OCI-LY1 (cell line): ENCODE results near the gene TMEM164.

Experiments used
- H2AFZ ChIP-seq: fragments of 200-600 bp; sonication (generic), shearing (Covaris generic); 2 replicates; pipeline ENCODE4 v1.6.0; 2014; ENCODE audit warnings: antibody characterized with exemption, mild to moderate bottlenecking, low read length
- H3F3A ChIP-seq: fragments of 200-600 bp; sonication (generic), shearing (Covaris generic); 2 replicates; pipeline ENCODE4 v1.6.0; 2014; ENCODE audit warnings: mild to moderate bottlenecking, antibody characterized with exemption, low read length, moderate library complexity; ENCODE audit not compliant: insufficient read depth
- H3K27ac ChIP-seq: fragments of 200-600 bp; sonication (generic); 2 replicates; pipeline ENCODE4 v1.5.1; 2014; ENCODE audit warnings: low read length, mixed run types, mild to moderate bottlenecking, low read depth; ENCODE audit not compliant: poor library complexity, severe bottlenecking
- H3K27me3 ChIP-seq: fragments of 200-600 bp; sonication (generic); 2 replicates; pipeline ENCODE4 v1.6.0; 2014; ENCODE audit warnings: antibody characterized with exemption, mild to moderate bottlenecking, low read length, moderate library complexity; ENCODE audit not compliant: insufficient read depth
- H3K36me3 ChIP-seq: fragments of 200-600 bp; sonication (generic); 2 replicates; pipeline ENCODE4 v1.6.1; 2014; ENCODE audit warnings: mild to moderate bottlenecking, antibody characterized with exemption, low read length, moderate library complexity, mixed read lengths; ENCODE audit not compliant: insufficient read depth
- H3K4me1 ChIP-seq: fragments of 200-600 bp; sonication (generic); 2 replicates; pipeline ENCODE4 v1.5.1; 2014; ENCODE audit warnings: mild to moderate bottlenecking, low read length, moderate library complexity; ENCODE audit not compliant: insufficient read depth, severe bottlenecking
- H3K4me2 ChIP-seq: fragments of 200-600 bp; sonication (generic), shearing (Covaris generic); 2 replicates; pipeline ENCODE4 v1.6.1; 2014; ENCODE audit warnings: low read length
- H3K4me3 ChIP-seq: fragments of 200-600 bp; sonication (generic); 2 replicates; pipeline ENCODE4 v1.5.1; 2014; ENCODE audit warnings: low read length, low read depth, mild to moderate bottlenecking, mixed read lengths; ENCODE audit not compliant: poor library complexity, severe bottlenecking
- H3K79me2 ChIP-seq: fragments of 200-600 bp; shearing (Covaris generic); 2 replicates; pipeline ENCODE4 v1.6.1; 2016; ENCODE audit warnings: mixed run types, low read length, mixed read lengths; ENCODE audit not compliant: insufficient read depth
- H3K9ac ChIP-seq: fragments of 200-600 bp; sonication (generic), shearing (Covaris generic); 2 replicates; pipeline ENCODE4 v1.6.1; 2014; ENCODE audit warnings: mild to moderate bottlenecking, low read length, mixed read lengths
- H3K9me2 ChIP-seq: fragments of 200-600 bp; sonication (generic), shearing (Covaris generic); 2 replicates; pipeline ENCODE4 v1.6.1; 2014; ENCODE audit warnings: low read depth, mild to moderate bottlenecking, low read length, mixed read lengths
- H3K9me3 ChIP-seq: fragments of 200-600 bp; shearing (Covaris generic); 2 replicates; pipeline ENCODE4 v1.6.1; 2014; ENCODE audit warnings: low read length, mixed read lengths
- H4K20me1 ChIP-seq: fragments of 200-600 bp; sonication (generic), shearing (Covaris generic); 2 replicates; pipeline ENCODE4 v1.6.0; 2016; ENCODE audit warnings: mild to moderate bottlenecking, low read length; ENCODE audit not compliant: insufficient read depth
- CTCF ChIP-seq: fragments of 200-600 bp; sonication (generic), shearing (Covaris generic); IDR thresholded peaks from 2 replicates; pipeline ENCODE4 v1.5.1; 2017; ENCODE audit warnings: mild to moderate bottlenecking, antibody characterized with exemption, low read length, moderate library complexity, mixed read lengths
- EZH2 ChIP-seq: fragments of 200-600 bp; sonication (generic), shearing (Covaris generic); IDR thresholded peaks from 2 replicates; pipeline ENCODE4 v1.8.0; 2017; ENCODE audit warnings: borderline replicate concordance, mixed run types, mild to moderate bottlenecking, antibody characterized with exemption, low read length, moderate library complexity, mixed read lengths

Gene TMEM164

DNA sequence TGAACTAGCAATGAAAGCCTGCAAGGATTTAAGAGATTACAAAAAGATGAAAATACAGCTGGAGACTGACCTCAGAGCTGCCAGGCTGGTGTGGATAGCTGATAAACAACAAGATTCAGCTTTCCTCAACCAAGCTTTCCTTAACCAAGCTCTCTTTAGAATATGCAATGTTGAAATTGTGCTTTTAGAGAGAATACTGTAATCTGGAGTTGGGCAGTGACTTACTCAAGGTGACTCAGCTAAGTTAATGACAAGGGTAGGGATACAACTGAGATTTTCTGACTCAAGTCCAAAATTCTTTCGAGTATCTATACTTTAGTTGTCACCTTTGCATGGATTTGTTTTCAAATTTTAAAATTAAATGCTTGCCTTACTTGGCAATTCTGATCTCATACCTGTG, 217.0 kb downstream of the TMEM164 start:
- no peak for TF ChIP-seq CTCF
- no peak overlapping the region for H3K27ac ChIP-seq
- H3K4me2 ChIP-seq, result no peak overlapping the region
- H3K9me3 ChIP-seq, result no peaks in the 10 kb centered on the region
- H3K36me3 ChIP-seq, result no peaks in the 10 kb centered on the region
- no peak overlapping the region for H2AFZ ChIP-seq
- H3K4me1 ChIP-seq, result no peaks in the 10 kb centered on the region
- H3K27me3 ChIP-seq, result no peaks in the 10 kb centered on the region
- no peaks in the 10 kb centered on the region for H3K9me2 ChIP-seq
- H4K20me1 ChIP-seq, result no peaks in the 10 kb centered on the region
- no peak overlapping the region for H3K4me3 ChIP-seq
- H3K9ac ChIP-seq, result no peak overlapping the region
- H3F3A ChIP-seq, result no peaks in the 10 kb centered on the region
- no peaks in the 10 kb centered on the region for H3K79me2 ChIP-seq

- Histone ChIP-seq H3K4me2 (no peak overlapping the region), H3K9me2 (no peaks in the 10 kb centered on the region), H4K20me1 (no peaks in the 10 kb centered on the region), H3K79me2 (no peaks in the 10 kb centered on the region), H3K27me3 (no peaks in the 10 kb centered on the region), H3F3A (no peaks in the 10 kb centered on the region), H3K9me3 (no peaks in the 10 kb centered on the region), H3K4me3 (no peak overlapping the region), H2AFZ (no peak overlapping the region), H3K27ac (no peak overlapping the region), H3K4me1 (no peaks in the 10 kb centered on the region), H3K9ac (no peak overlapping the region), H3K36me3 (no peaks in the 10 kb centered on the region)
- TF ChIP-seq EZH2 (no peak), CTCF (no peak)
These were observed 219.8 kb downstream of the TMEM164 start for GRCh38 chrX:110222497-110223257.

GRCh38 chrX:110224926-110225617, 222.2 kb downstream of the TMEM164 start:
- H4K20me1 ChIP-seq, result no peaks in the 10 kb centered on the region
- no peak overlapping the region for H3K4me3 ChIP-seq
- no peak overlapping the region for H3K4me2 ChIP-seq
- no peak overlapping the region for H3K9ac ChIP-seq
- H3K79me2 ChIP-seq, result no peaks in the 10 kb centered on the region
- no peaks in the 10 kb centered on the region for H3K9me2 ChIP-seq
- no peaks in the 10 kb centered on the region for H3K36me3 ChIP-seq
- peaks cover 16% of the 10 kb centered on the region for H3K4me1 ChIP-seq
- TF ChIP-seq EZH2 (no peak), CTCF (no peak)
- H3F3A ChIP-seq, result no peaks in the 10 kb centered on the region
- H2AFZ ChIP-seq, result no peak overlapping the region
- no peak overlapping the region for H3K27ac ChIP-seq
- no peaks in the 10 kb centered on the region for H3K27me3 ChIP-seq
- no peaks in the 10 kb centered on the region for H3K9me3 ChIP-seq
